Measurements from ENCODE around the gene GRB10.

GRCh38 chr7:50655020-50655419, 127.7 kb downstream of the GRB10 start:
- no peak for TF ChIP-seq CTCF (IDR thresholded peaks at IDR 0.05)
- no peak for TF ChIP-seq POLR2A (IDR thresholded peaks at IDR 0.05)
